DND-41 (cell line): ENCODE data around the gene IVL.

Experiments used
- CTCF ChIP-seq: IDR thresholded peaks from 2 replicates; pipeline ENCODE4 v1.5.1; 2012; ENCODE audit warnings: borderline replicate concordance, low read length, moderate library complexity, mild to moderate bottlenecking; ENCODE audit not compliant: poor library complexity, severe bottlenecking; ENCODE audit errors: extremely low read depth
- EZH2 ChIP-seq: IDR thresholded peaks from 3 replicates; pipeline ENCODE4 v1.6.1; 2012; ENCODE audit warnings: borderline replicate concordance, low read depth, mild to moderate bottlenecking, moderate library complexity, low read length, inconsistent platforms; ENCODE audit not compliant: severe bottlenecking

GRCh38 chr1:152876827-152877226 lies 31.5 kb upstream of the IVL start:
- TF ChIP-seq EZH2 (no peak), CTCF (no peak)
